H9 (cell line): Measurements from ENCODE around the gene LPP. TPM values are rescaled to one million over a fixed set of nuclear protein-coding genes. Genes with fewer than 3 reads are reported as not detected.

Experiments used
- DNase-seq: peaks from one replicate; pipeline ENCODE4 v3.0.0-alpha.2; 2017
- H2AFZ ChIP-seq: one replicate; pipeline ENCODE4 v1.6.1; 2013; ENCODE audit warnings: mild to moderate bottlenecking, low read length, control low read depth, moderate library complexity
- H2AK5ac ChIP-seq: 2 replicates; pipeline ENCODE4 v1.6.1; 2013; ENCODE audit warnings: low read length, control low read depth, mixed read lengths; ENCODE audit not compliant: insufficient read length
- H2BK120ac ChIP-seq: one replicate; pipeline ENCODE4 v1.6.1; 2013; ENCODE audit warnings: low read depth, mild to moderate bottlenecking, low read length, control low read depth, inconsistent platforms; ENCODE audit not compliant: poor library complexity, severe bottlenecking
- H2BK12ac ChIP-seq: 2 replicates; pipeline ENCODE4 v1.6.1; 2013; ENCODE audit warnings: low read length, control low read depth, mixed read lengths, low read depth; ENCODE audit not compliant: insufficient read length
- H2BK15ac ChIP-seq: 2 replicates; pipeline ENCODE4 v1.6.1; 2013; ENCODE audit warnings: low read depth, low read length, control low read depth
- H2BK20ac ChIP-seq: one replicate; pipeline ENCODE4 v1.6.1; 2013; ENCODE audit warnings: low read depth, mild to moderate bottlenecking, low read length, control low read depth, inconsistent platforms; ENCODE audit not compliant: poor library complexity, severe bottlenecking
- H2BK5ac ChIP-seq: 2 replicates; pipeline ENCODE4 v1.6.1; 2013; ENCODE audit warnings: low read length, control low read depth, mixed read lengths; ENCODE audit not compliant: insufficient read length
- H3K14ac ChIP-seq: 2 replicates; pipeline ENCODE4 v1.6.1; 2013; ENCODE audit warnings: low read length, control low read depth; ENCODE audit not compliant: insufficient read depth
- H3K18ac ChIP-seq: 2 replicates; pipeline ENCODE4 v1.6.1; 2013; ENCODE audit warnings: low read depth, mild to moderate bottlenecking, mixed read lengths, low read length, control low read depth; ENCODE audit not compliant: insufficient read length
- H3K23ac ChIP-seq: 2 replicates; pipeline ENCODE4 v1.6.1; 2013; ENCODE audit warnings: low read length, control low read depth, mixed read lengths, low read depth; ENCODE audit not compliant: insufficient read length
- H3K23me2 ChIP-seq: 2 replicates; pipeline ENCODE4 v1.6.1; 2013; ENCODE audit warnings: low read depth, mild to moderate bottlenecking, mixed read lengths, low read length, control low read depth; ENCODE audit not compliant: insufficient read length, poor library complexity, severe bottlenecking
- H3K27ac ChIP-seq: 2 replicates; pipeline ENCODE4 v1.5.1; 2013; ENCODE audit warnings: low read length, control low read depth, mixed read lengths, low read depth; ENCODE audit not compliant: insufficient read length
- H3K27me3 ChIP-seq: 2 replicates; pipeline ENCODE4 v1.6.1; 2013; ENCODE audit warnings: low read length, control low read depth, inconsistent platforms; ENCODE audit not compliant: insufficient read depth
- H3K4ac ChIP-seq: 2 replicates; pipeline ENCODE4 v1.6.1; 2013; ENCODE audit warnings: low read depth, mild to moderate bottlenecking, control low read depth, inconsistent platforms, low read length, moderate library complexity
- H3K4me1 ChIP-seq: 2 replicates; pipeline ENCODE4 v1.6.1; 2013; ENCODE audit warnings: low read length, control low read depth, inconsistent platforms; ENCODE audit not compliant: insufficient read depth
- H3K4me2 ChIP-seq: 2 replicates; pipeline ENCODE4 v1.6.1; 2013; ENCODE audit warnings: low read length, control low read depth, mixed read lengths; ENCODE audit not compliant: insufficient read length, insufficient read depth
- H3K56ac ChIP-seq: 2 replicates; pipeline ENCODE4 v1.6.1; 2013; ENCODE audit warnings: low read depth, mild to moderate bottlenecking, mixed read lengths, low read length, control low read depth; ENCODE audit not compliant: insufficient read length
- H3K79me1 ChIP-seq: 2 replicates; pipeline ENCODE4 v1.6.1; 2013; ENCODE audit warnings: low read depth, mild to moderate bottlenecking, moderate library complexity, low read length, control low read depth, inconsistent platforms; ENCODE audit not compliant: insufficient read depth, poor library complexity, severe bottlenecking
- H3K79me2 ChIP-seq: 2 replicates; pipeline ENCODE4 v1.6.1; 2013; ENCODE audit warnings: low read length, control low read depth, inconsistent platforms; ENCODE audit not compliant: insufficient read depth
- H3K9ac ChIP-seq: 2 replicates; pipeline ENCODE4 v1.6.1; 2013; ENCODE audit warnings: low read length, control low read depth, mixed read lengths; ENCODE audit not compliant: insufficient read length; ENCODE audit errors: extremely low read depth
- H3K9me3 ChIP-seq: one replicate; pipeline ENCODE4 v1.6.1; 2013; ENCODE audit warnings: low read depth, low read length, inconsistent platforms; ENCODE audit not compliant: control insufficient read depth
- H3T11ph ChIP-seq: one replicate; pipeline ENCODE4 v1.6.1; 2013; ENCODE audit warnings: mild to moderate bottlenecking, low read length, control low read depth, inconsistent platforms
- H4K20me1 ChIP-seq: one replicate; pipeline ENCODE4 v1.6.1; 2013; ENCODE audit not compliant: control insufficient read depth, insufficient read length, insufficient read depth
- H4K5ac ChIP-seq: 2 replicates; pipeline ENCODE4 v1.6.1; 2013; ENCODE audit warnings: low read depth, mild to moderate bottlenecking, mixed read lengths, low read length, control low read depth; ENCODE audit not compliant: insufficient read length
- H4K8ac ChIP-seq: replicated peaks from 2 replicates; pipeline ENCODE4 v1.6.1; 2013; ENCODE audit warnings: low read length, control low read depth, mixed read lengths, low read depth; ENCODE audit not compliant: insufficient read length
- H4K91ac ChIP-seq: 2 replicates; pipeline ENCODE4 v1.6.1; 2013; ENCODE audit warnings: low read depth, mild to moderate bottlenecking, moderate library complexity, mixed read lengths, low read length, control low read depth; ENCODE audit not compliant: insufficient read length
- H3K27ac Mint-ChIP-seq, 3 experiments: 2 replicates in 2 of 3; 3 replicates in 1 of 3; pipeline ENCODE4 v1.8.0; 2020 to 2021; ENCODE audit warnings: mixed read lengths in 3 of 3, mild to moderate bottlenecking in 1 of 3, moderate library complexity in 1 of 3
- H3K27me3 Mint-ChIP-seq: 2 replicates; pipeline ENCODE4 v1.8.0; 2021; ENCODE audit warnings: low read depth, mild to moderate bottlenecking, moderate library complexity, mixed read lengths
- H3K36me3 Mint-ChIP-seq, 3 experiments: 2 replicates in 2 of 3; 3 replicates in 1 of 3; pipeline ENCODE4 v1.8.0; 2020 to 2021; ENCODE audit warnings: low read depth in 3 of 3, mixed read lengths in 3 of 3; ENCODE audit not compliant: insufficient read depth in 1 of 3
- H3K4me1 Mint-ChIP-seq, 2 experiments: 2 replicates each; pipeline ENCODE4 v1.8.0; 2020; ENCODE audit warnings: mixed read lengths in 2 of 2
- H3K4me3 Mint-ChIP-seq, 2 experiments: 2 replicates in 1 of 2; 3 replicates in 1 of 2; pipeline ENCODE4 v1.8.0; 2020 to 2021; ENCODE audit warnings: mild to moderate bottlenecking in 2 of 2, mixed read lengths in 2 of 2, moderate library complexity in 1 of 2
- H3K9me3 Mint-ChIP-seq, 2 experiments: 2 replicates in 1 of 2; 3 replicates in 1 of 2; pipeline ENCODE4 v1.8.0; 2020; ENCODE audit warnings: mild to moderate bottlenecking in 2 of 2, mixed read lengths in 2 of 2, moderate library complexity in 1 of 2
- WGBS: extraction: QIAGEN DNeasy Blood & Tissue Kit; methylation state at CpG from one replicate; pipeline ENCODE4 v1.1.7; 2013; ENCODE audit warnings: missing lambda C conversion rate, low lambda C conversion rate, mixed read lengths; ENCODE audit not compliant: insufficient read length; ENCODE audit errors: extremely low coverage; 5-methylcytosine and 5-hydroxymethylcytosine counted together
- total RNA-seq: library from RNA; stranded (reverse); gene quantifications from 2 replicates; pipeline ENCODE4 v1.2.1, GENCODE V29; 2021
- TF ChIP-seq, protein P1 (sequence below): fragments of 200-600 bp; sonication (generic); conservative IDR thresholded peaks from 3 replicates; pipeline ENCODE4 v1.8.0; 2021; ENCODE audit warnings: antibody characterized with exemption, mild to moderate bottlenecking

The LPP gene
- total RNA-seq, 1 experiment from 2014 or later: 64.6 TPM

DNA sequence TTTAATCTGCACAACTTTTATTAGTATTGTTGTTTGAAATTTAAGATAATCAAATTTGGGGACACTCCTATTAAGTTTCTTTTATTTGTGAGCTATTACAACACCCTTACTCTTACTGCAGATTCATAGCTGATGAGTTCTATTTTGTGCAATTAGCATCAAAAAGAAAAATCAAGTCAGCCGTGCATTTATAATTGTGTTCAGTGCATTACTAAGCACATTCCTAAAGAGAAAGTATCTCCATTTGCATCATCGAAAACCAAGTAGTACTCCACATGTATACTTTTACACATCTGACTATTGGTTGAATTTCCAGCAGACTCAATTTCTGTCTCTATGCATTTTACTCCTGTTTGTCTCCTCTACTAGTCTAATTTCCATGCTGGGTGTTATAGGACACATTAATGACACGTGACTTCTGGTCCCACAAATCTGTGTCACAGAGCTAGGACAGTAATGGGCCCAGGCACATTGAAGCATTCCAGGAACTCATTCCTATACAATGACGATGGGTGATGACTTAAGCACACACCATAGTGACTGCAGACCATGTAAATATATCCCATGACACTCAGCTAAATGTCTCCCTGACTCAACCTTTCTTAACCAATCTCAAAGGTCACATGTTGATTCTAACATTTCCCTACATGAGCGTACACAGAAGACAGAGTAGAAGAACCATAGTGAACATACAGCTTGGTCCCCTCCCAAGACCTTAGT is 477.5 kb downstream of the LPP start:
- no peak for DNase-seq

More for the DNA sequence above, 477.5 kb downstream of the LPP start:
- Histone ChIP-seq H3K9ac (no peak overlapping the region), H4K5ac (no peak overlapping the region), H4K8ac (no peak overlapping the region), H3K56ac (no peak overlapping the region), H2AFZ (no peak overlapping the region), H3K27me3 (no peaks in the 10 kb centered on the region), H3K23me2 (no peaks in the 10 kb centered on the region), H2BK120ac (no peak overlapping the region), H3K4me1 (no peaks in the 10 kb centered on the region), H4K20me1 (no peaks in the 10 kb centered on the region), H3K79me2 (no peaks in the 10 kb centered on the region), H3K4me2 (no peak overlapping the region), H2AK5ac (no peak overlapping the region), H3K14ac (no peak overlapping the region), H2BK12ac (no peak overlapping the region), H3K4ac (no peak overlapping the region), H2BK15ac (no peak overlapping the region), H3K27ac (no peak overlapping the region), H3K79me1 (no peaks in the 10 kb centered on the region), H3K23ac (no peak overlapping the region), H3K18ac (no peak overlapping the region), H4K91ac (no peak overlapping the region), H2BK5ac (no peak overlapping the region), H3T11ph (no peak overlapping the region), H2BK20ac (no peak overlapping the region), H3K9me3 (peaks cover 7% of the 10 kb centered on the region)
- TF ChIP-seq, protein P1, sequence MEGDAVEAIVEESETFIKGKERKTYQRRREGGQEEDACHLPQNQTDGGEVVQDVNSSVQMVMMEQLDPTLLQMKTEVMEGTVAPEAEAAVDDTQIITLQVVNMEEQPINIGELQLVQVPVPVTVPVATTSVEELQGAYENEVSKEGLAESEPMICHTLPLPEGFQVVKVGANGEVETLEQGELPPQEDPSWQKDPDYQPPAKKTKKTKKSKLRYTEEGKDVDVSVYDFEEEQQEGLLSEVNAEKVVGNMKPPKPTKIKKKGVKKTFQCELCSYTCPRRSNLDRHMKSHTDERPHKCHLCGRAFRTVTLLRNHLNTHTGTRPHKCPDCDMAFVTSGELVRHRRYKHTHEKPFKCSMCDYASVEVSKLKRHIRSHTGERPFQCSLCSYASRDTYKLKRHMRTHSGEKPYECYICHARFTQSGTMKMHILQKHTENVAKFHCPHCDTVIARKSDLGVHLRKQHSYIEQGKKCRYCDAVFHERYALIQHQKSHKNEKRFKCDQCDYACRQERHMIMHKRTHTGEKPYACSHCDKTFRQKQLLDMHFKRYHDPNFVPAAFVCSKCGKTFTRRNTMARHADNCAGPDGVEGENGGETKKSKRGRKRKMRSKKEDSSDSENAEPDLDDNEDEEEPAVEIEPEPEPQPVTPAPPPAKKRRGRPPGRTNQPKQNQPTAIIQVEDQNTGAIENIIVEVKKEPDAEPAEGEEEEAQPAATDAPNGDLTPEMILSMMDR: no peak
- no CpG with 5 or more reads among the region's 5 CpGs for WGBS
- Mint-ChIP-seq H3K27me3 (no peaks in the 10 kb centered on the region), H3K27ac (no peak overlapping the region), H3K9me3 (peaks cover 15 to 16% of the 10 kb centered on the region in 2 experiments), H3K4me3 (no peak overlapping the region), H3K4me1 (peaks cover 6% of the 10 kb centered on the region in 2 experiments; a peak in 2 of 4 replicates), H3K36me3 (peaks cover 4 to 14% (median 10%) of the 10 kb centered on the region in 3 experiments; a peak in 5 of 7 replicates)
